HG02763 (cell line): ENCODE data around the gene GLT6D1.
"Not testable (repeated sequence)": the region's sequence is repeated elsewhere in the genome, so short reads cannot be mapped to it uniquely, and the experiment has no call there.

ENCODE experiments used
- ATAC-seq: cut with Tn5 transposase; IDR thresholded peaks from one replicate; pipeline ENCODE4 v1.9.1; 2021; ENCODE audit warnings: mild to moderate bottlenecking, moderate library complexity; ENCODE audit not compliant: unreplicated experiment

GLT6D1 gene

DNA sequence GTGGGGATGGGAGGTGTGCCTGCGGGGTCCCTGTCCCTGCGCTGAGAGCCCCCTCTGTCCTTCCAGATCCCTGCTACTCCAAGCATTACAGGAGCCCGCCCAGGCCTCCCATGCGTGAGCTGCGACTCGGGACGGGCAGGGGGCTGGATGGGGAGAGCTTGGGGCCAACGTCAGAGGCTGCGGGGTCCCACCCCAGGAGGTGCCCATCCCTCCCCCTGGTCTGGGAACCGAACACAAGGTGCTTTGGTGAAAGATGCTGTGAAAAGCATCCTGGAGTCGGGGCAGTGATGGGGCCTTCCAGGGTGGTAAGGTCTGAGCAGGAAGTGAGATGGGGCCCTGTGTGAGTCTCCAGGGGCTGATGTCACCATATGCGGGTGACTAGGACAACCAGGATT is 26.5 kb upstream of the GLT6D1 start:
- no peak for ATAC-seq

DNA sequence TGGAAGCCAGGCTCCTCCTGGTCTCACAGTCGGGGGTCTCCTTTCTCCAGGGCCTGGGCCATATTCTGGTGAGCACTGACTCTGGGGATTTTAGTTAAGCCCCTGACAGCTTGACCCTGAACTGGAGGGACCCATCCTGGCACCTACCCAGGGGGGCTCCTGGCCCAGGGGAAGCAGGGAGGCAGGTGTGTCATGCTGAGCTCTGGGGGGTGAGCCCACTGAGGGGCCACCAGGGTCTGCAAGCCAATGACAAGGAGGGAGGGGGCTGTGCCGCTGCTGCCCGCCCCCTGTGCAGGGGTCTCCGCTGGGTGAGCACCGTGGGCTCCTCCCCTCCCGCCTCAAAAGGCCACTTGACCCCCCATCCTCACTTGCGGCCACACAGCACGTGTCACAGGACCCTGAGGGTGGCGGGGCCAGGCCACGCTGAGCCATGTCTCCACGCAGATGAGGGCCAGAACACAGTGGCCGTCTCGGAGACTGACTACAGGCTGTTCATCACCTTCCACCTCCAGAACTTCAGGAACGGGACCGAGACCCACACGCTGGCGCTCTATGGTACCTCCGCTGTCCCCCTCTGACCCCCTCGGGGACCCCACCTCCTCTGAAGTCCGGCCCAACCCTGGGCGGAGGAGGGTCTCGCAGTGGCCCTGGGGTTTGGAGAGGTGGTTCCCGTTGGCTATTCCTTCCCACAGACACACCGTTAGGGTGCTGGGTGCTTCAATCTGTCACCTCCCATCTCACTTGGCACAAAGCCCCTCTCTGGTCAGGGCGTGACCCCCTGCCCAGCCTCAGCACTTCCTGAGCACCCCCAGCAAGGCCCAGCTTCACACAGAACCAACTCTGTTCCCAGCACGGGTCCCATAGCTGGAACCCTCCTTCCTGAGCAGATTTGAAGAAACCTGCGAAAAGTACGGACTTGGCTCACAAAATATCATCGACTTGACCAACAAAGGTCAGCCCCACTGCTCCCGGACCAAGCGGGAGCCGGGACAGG is 25.8 kb upstream of the GLT6D1 start:
- ATAC-seq = no peak

DNA sequence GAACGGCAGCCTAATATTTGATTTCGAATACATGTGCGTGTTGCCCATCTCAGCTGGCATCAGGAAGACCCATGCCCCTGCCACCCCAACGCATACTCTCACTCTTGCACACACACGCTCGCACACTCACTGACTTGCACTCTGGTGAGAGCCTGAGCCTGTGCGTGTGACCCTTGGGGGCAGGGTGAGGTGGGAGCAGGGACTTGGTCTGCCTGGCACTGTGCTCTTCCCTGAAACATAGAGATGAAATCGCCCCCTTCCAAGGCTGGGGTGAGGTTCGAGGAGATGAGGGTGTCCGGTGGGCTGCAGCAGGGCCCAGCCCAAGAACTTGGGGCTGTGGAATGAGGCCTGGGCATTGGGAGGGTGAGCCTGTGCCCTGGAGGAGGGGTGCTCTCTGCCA is 24.9 kb upstream of the GLT6D1 start:
- ATAC-seq = no peak

DNA sequence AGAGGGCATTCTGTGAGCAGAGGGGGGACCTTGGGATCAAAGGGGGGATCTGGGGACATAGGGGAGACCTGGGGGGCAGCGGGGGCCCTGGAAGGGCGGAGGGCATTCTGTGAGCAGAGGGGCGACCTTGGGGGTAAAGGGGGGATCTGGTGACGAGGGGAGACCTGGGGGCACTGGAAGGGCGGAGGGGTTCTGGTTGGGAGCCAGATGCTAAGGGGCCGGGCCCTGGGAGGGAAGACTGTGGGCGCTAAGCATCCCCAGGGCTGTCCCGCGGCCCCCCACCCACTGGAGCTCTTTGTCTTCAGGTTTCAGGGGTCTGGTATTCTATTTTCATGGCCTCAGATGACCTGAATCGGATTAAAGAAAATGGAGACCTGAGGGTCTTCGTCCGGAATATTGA is 24.5 kb upstream of the GLT6D1 start:
- ATAC-seq = no peak

DNA sequence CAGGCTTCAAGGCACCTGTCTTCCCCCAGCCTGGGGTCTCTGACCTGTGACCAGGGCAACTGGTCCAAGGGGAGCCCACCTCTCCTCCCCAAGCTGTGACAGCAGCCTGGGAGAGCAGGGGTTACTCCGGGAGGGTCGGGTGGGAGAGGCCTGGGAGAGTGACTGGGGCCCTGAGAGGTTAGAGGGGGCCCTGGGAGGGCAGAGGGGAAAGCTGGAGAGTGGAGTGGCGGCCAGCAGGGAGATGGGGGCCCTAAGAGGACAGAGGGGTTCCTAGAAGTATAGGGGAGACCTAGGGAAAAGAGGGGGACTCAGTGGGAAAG is 24.1 kb upstream of the GLT6D1 start:
- ATAC-seq = no peak

DNA sequence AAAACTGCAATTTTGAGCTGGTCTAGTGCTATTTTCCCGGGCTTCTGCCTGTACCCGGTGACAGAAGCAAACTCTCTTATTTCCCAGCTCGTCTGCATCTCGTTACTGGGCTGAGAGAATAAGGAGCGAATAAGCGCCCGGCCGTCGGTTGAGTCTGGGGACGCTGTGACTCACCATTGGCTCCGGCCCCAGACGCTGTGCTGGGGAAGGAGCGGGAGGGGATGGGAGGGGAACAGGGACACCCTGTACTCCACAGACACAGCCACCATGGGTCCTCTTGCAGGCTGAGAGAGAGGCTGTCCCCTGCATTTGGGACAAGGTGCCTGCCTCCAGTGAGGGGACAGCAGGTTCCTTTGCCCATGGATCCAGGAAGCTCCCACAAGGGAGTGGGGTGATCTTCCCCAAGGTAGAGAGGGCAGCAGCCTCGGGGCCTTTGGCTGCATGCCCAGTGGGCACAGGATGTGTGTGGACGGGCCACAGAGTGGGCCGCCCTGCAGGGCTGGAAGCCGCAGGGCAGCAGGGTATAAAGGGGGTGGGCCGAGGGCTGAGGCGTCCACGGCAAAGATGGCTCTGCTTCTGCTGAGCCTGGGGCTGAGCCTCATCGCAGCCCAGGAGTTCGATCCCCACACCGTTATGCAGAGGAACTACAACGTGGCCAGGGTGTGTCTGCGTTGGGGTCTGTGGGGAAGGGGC is 23.6 kb upstream of the GLT6D1 start, which contains the start of gene LCN9:
LCN9 (plus strand) TSS at position 552 of the 693 bp plus-strand sequence; CDS start at position 565, 13 bp downstream.
- ATAC-seq = no peak

DNA sequence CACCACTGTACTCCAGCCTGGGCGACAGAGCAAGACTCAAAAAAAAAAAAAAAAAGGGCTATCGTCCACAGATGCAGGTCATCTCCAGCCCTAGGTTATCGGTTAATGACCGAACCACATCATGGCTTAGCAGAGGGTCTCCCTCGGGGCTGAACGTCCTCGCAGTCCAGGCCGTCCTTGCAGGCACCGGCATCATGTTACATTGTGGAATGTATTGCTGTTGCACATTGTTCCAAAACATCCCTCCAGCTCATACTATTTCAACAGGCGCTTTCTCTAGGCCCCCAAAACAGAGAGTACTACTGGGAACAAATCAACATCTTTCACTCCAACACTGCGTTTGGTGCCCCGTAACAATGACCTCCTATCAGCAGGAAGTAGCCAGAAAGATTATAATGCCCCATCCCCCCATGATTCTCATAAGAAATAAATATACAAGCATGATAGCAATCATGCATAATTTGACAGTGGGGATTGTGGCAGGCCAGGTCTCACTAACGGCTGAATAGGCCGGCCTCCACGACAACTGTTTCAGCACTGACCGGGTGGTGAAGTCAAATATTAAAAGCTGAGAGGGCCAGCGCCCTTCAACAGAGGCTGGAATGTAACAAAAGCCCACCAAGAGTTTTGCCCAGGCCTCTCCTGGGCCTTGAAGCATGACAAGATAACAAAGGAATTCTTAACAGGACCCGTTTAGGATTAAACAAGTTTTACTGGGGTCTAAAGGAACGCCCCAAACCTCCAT is 22.6 kb upstream of the GLT6D1 start:
- ATAC-seq = no peak

DNA sequence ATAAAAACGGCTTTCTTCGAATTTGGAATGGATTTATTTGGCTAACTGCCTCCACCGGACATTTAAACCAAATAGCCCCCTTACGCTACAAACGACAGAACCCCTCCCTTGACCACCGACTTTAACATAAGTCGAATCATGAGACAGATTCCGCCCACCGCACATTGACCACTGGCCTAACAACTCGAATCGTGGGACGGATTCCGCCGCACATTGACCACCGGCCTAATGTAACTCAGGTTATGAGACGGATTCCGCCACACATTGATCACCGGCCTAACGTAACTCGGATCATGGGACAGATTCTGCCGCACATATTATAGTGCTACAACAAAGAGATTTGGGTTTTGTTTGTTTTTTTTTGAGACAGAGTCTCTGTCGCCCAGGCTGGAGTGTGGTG is 21.1 kb upstream of the GLT6D1 start:
- no peak for ATAC-seq

DNA sequence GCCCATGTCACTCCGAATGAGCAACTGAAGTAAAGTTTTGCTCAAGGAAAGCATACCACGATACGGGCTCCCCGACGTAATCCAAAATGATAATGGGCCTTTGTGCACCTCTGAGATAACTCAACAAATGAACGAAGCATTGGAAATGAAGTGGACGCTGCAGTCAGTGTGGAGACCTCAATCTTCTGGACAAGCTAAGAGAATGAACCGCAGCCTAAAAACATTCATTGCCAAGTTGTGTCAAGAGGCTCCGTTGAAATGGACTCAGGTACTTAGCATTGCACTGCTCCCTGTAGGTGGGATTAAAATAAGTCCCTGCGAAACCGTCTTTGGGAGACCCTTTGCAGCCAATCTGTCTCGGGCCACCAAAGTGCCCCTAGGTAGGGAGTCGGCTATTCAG is 19.9 kb upstream of the GLT6D1 start:
- ATAC-seq = no peak

DNA sequence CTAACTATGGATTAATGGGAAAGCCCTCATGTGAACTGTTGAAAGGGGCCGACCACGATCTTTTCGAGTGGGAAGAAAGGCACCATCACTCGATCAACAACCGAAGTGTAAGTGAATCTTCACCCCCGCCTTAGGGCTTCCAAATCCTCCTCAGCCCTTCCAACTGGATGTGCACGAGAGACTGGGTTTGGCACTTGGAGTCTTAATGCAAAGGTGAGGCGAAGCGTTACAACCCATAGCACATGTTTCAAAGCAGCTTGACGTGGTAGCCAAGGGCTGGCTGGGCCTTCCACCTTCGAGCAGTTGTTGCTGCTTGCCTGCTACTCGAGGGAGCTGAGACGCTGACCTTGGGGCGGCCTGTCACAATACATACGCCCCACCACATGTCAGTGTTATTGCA is 18.1 kb upstream of the GLT6D1 start:
- no peak for ATAC-seq

DNA sequence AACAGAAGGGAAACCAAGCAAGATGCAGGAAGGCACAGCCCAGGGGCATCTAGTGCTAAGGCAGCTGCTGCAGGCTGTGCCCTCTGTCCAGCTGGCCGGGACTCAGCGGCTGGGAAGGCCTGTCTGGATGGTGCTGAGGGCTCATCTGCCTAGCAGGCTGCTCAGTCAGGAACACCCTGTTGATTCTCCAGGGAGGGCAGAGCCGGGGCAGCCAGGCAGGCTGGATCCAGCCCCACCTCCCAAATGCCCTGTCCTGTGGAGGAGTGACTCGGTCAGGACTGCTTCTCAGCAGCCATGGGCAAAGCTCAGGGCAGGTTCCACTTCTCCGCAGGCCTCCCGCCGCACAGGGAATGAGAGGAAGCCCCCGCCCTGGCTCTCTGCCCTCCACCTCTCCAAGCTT is 16.0 kb upstream of the GLT6D1 start:
- ATAC-seq = no peak

DNA sequence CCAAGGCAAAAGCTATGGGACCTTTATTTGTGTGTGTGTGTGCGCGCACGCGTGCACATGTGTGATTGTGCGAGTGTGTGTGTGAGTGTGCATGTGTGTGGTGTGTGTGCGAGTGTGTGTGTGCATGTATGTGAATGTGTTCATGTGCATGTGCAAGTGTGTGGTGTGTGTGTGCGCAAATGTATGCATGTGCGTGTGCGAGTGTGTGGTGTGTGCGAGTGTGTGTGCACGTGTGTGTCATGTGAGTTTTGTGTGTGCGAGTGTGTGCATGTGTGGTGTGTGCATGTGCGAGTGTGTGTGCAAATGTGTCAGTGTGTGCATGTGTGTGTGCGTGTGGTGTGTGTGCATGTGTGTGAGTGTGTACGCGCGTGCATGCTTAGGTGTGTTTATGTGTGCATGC is 11.1 kb upstream of the GLT6D1 start:
- ATAC-seq = no peak

DNA sequence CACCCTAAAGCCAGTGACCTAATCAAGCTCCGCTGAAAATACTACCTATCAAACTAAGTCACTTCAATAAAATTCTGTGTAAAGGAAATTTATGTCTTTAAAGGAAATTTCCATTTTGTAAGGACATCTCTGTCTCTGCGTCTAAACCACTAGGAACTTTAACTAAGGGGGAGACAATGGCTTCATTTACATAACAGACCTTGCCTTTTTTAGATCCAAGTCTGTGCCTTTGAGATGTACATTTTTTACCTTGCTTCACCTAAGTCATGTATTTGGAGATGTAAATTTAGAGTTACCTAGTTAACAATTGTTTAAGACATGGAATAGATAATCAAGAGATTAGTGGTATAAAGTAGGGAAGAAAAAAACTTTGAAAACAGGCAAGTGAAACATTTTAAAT is 10.2 kb upstream of the GLT6D1 start:
- ATAC-seq = no peak

DNA sequence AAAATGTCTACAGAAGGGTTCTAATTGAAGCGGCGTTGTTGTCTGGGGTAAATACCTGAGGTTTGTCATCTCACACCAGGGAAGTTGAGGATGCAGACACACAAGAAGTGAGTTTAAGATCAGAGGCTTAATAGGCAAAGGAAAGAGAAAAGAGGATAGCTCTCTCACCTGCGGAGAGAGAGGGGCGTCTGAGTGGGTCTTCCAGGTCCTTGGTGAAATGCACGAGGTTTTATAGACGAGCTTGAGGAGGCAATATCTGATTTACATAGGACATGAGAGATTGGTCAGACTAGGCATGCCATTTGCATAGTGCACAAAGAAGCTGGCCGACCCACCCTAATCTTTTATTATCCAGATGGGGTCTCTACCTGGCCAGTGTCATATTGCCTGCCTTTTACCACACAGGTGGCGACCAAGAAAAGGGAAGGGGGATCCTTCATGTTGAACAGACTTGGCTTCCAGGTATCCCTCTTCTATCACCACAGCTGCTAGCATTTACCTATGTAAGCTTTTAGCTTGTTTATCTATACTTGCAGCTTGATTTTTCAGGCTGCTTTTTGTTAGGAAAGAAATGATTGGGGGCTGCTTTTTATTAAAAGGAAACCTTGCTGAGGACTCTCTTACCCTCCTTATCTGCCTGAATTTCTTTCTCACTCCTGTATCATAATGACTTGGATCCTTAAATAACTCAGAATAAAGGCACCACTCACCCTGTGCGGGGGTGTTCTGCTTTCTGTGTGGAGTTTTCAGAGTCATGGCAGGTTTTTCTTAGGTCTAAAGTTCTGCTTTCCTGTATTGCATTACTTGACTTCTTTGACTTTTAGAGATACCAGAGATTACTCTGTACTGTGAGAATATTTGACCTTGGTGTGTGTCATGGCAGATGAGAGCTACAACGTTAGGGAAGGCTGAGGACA is 9.4 kb upstream of the GLT6D1 start:
- no peak for ATAC-seq

DNA sequence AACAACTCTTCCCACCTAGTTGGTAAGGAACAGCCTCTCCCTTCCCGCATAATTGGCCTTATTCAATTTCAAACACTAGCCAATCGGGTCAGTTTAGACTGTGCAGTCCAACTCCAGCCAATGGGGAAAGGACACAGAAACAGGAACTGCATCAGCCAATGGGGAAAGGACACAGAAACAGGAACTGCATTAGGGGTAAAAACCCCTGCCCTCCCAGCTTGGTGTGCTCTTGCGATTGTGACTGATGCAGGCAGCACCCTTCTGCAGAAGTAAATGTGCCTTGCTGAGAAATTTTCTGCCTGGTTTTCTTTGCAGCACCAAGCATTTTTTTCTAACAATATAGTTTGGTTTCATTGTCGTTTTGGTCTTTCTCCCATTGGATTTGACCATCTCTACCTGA is 8.5 kb upstream of the GLT6D1 start:
- no peak for ATAC-seq

DNA sequence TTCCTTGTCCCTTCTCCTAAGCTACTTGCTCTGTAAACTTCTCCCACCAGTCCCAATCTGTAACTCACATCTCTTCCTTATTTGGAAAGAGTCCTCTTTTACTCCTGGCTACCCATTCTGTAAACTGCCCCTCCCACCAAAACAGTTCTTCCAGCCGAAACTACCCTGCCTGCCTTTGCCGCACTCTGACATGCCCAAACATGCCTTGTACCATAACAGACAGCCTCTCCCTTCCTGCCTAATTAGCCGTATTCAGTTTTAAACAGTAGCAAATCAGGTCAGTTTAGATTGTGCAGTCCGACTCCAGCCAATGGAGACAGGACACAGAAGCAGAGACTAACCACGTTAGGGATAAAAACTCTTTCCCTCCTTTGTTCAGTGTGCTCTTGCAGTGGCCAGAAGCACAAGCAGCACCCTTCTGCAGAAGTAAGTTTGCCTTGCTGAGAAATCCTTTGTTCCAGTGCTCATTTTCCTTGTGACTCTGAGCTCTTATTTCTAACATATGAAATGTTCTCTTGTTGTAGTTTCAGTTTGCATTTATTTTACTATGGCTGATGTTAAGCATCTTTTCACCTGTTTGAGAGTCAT is 5.4 kb upstream of the GLT6D1 start:
- ATAC-seq = no peak

DNA sequence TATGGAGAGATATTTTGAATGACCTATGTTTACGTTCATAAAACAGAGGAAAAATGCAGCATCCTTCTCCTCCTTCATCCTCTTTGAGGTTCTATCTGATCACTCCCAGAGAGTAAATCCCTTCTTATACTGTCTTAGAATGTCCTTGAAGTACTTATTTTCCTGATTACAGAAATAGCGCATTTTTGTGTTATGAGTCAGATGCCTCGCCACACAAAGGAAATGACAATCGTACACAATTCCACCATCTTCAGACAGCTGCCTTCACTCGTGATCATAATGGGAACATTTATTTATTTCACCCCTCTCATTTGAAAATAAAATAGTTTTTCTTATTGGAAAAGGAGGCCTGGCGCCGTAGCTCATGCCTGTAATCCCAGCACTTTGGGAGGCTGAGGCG is 2.4 kb upstream of the GLT6D1 start:
- no peak for ATAC-seq

DNA sequence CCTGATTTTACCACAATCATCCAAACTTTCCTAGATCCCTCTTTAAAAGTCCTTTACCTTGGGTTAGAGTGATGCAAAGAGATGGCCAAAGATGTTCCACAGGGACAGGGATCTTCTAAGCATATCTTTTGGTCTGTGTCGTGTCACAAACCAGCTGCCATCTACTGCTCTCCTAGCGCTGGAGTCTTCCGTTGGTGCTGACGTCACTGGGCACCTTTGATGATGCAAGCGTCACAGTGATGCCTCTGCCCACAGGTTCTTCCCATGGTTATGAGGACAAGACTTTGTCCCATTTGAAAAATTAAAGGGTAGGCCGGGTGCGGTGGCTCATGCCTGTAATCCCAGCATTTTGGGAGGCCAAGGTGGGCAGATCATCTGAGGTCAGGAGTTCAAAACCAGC is 1.7 kb upstream of the GLT6D1 start:
- ATAC-seq = no peak

DNA sequence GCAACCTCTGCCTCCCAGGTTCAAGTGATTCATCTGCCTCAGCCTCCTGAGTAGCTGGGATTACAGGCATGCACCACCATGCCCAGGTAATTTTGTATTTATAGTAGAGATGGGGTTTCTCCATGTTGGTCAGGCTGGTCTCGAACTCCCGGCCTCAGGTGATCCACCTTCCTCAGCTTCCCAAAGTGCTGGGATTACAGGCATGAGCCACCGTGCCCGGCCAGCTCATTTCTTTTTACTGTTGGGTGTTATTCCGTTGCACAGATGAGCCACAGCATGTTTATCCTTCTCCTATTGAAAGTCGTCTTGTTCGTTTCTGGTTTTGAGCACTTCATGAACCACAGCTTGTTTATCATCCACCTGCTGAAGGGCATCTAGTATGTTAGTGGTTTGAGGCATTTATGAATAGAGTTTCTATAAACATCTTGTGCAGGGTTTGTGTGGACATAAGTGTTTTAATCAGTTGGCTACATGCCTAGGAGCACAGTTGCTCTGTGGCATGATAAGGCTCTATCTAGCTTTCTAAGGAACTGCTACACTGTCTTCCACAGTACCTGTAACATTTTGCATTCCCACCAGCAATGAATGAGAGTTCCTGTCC is 2.3 kb downstream of the GLT6D1 start:
- ATAC-seq = not testable (repeated sequence)

DNA sequence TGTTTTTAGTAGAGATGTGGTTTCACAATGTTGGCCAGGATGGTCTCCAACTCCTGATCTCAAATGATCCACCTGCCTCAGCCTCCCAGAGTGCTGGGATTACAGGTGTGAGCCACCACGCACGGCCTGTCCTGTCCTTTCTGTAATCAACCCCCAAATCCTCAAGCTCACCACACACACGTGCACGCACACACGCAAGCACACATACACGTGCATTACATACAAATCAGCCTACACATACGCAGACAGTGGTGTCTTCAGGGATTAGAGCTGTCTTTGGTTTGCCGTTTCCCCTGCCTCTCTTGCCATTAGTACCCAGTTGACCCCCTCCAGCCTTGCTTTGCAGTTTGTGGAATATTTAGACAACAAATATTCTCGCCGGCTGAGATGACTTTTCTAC is 6.5 kb downstream of the GLT6D1 start:
- no peak for ATAC-seq
